HepG2 (cell line): ENCODE results near the gene SOBP. TPM values are rescaled to one million over a fixed set of nuclear protein-coding genes. Genes with fewer than 3 reads are reported as not detected.

ENCODE experiments used
- ATAC-seq: fragments of 200-7000 bp; cut with Tn5 transposase; 3 replicates; pipeline ENCODE4 v1.9.1; 2020; ENCODE audit warnings: mild to moderate bottlenecking, moderate library complexity
- BruUV-seq: library from RNA; stranded (reverse); fragments of 400-500 nt; replicated peaks from 2 replicates; lab custom pipeline; 2021; lab: Mats Ljungman, UMichigan
- CTCF ChIA-PET: fragments of 300-600 bp; formaldehyde crosslinking; extraction: SDS; loops from one replicate; lab custom pipeline; 2021; ENCODE audit warnings: low total read pairs, inconsistent platforms, low intra/inter-chr PET ratio; lab: Yijun Ruan, JAX
- POLR2A ChIA-PET: fragments of 350-600 bp; sonication (Branson Sonifier 250); formaldehyde crosslinking; loops from one replicate; lab custom pipeline; 2020; ENCODE audit warnings: antibody characterized with exemption, inconsistent platforms; lab: Yijun Ruan, JAX
- DNase-seq: peaks from one replicate; pipeline ENCODE4 v3.0.0-alpha.2; 2015; ENCODE audit warnings: low spot score
- FAIRE-seq: peaks from 3 replicates; lab custom pipeline; 2011; peaks lifted over from hg19 to GRCh38; lab: Jason Lieb, UNC
- H2AFZ ChIP-seq: one replicate; pipeline ENCODE4 v1.6.1; 2011; ENCODE audit warnings: low read length, inconsistent platforms
- H3K27ac ChIP-seq: fragments of 300-600 bp; 3 replicates; pipeline ENCODE4 v1.8.0; 2011; ENCODE audit warnings: mixed run types, mild to moderate bottlenecking, mixed read lengths, low read length, inconsistent platforms; ENCODE audit not compliant: insufficient read depth; ENCODE audit errors: extremely low read length
- H3K27me3 ChIP-seq, 2 experiments: fragments of 200-600 bp in 1 of 2; 2 replicates in 1 of 2; 3 replicates in 1 of 2; pipeline versions ENCODE4 v1.6.0 to v1.8.0; 2011; ENCODE audit warnings: low read length in 2 of 2, mild to moderate bottlenecking in 2 of 2, moderate library complexity in 2 of 2, inconsistent platforms in 1 of 2; ENCODE audit not compliant: insufficient read depth in 2 of 2, control insufficient read depth in 1 of 2
- H3K36me3 ChIP-seq, 2 experiments: fragments of 200-600 bp in 1 of 2; replicated peaks in 1 of 2; 2 replicates in 1 of 2; 3 replicates in 1 of 2; pipeline versions ENCODE4 v1.5.1 to v1.8.0; 2011; ENCODE audit warnings: low read length in 2 of 2, inconsistent platforms in 1 of 2; ENCODE audit not compliant: insufficient read depth in 2 of 2, control insufficient read depth in 1 of 2
- H3K4me1 ChIP-seq: 2 replicates; pipeline ENCODE4 v1.5.1; 2012; ENCODE audit warnings: low read length, inconsistent platforms; ENCODE audit not compliant: insufficient read depth
- H3K4me2 ChIP-seq: 2 replicates; pipeline ENCODE4 v1.6.0; 2011; ENCODE audit warnings: low read depth, low read length, inconsistent platforms
- H3K4me3 ChIP-seq, 3 experiments: fragments of 200-600 bp in 1 of 3; sonication (generic), shearing (Covaris generic) in 1 of 3; replicated peaks in 1 of 3; 2 replicates each; pipeline ENCODE4 v1.5.1; 2011 to 2016; ENCODE audit warnings: low read length in 3 of 3, inconsistent platforms in 2 of 3, low read depth in 2 of 3, mild to moderate bottlenecking in 2 of 3, control low read depth in 1 of 3, mixed read lengths in 1 of 3; ENCODE audit not compliant: insufficient read depth in 1 of 3
- H3K79me2 ChIP-seq: one replicate; pipeline ENCODE4 v1.6.1; 2011; ENCODE audit warnings: low read length, inconsistent platforms; ENCODE audit not compliant: insufficient read depth
- H3K9ac ChIP-seq: 2 replicates; pipeline ENCODE4 v1.6.0; 2011; ENCODE audit warnings: mild to moderate bottlenecking, low read depth, low read length, inconsistent platforms; ENCODE audit not compliant: insufficient read depth
- H3K9me3 ChIP-seq: 2 replicates; pipeline ENCODE4 v1.5.1; 2012; ENCODE audit warnings: mild to moderate bottlenecking, low read length
- H4K20me1 ChIP-seq: 2 replicates; pipeline ENCODE4 v1.6.0; 2011; ENCODE audit warnings: inconsistent platforms, mild to moderate bottlenecking, low read length, moderate library complexity; ENCODE audit not compliant: insufficient read depth
- AGO1 ChIP-seq: fragments of 200-400 bp; formaldehyde crosslinking; IDR thresholded peaks from 2 replicates; pipeline ENCODE4 v1.6.1; 2017; ENCODE audit warnings: mild to moderate bottlenecking, low read depth, low read length, moderate library complexity; ENCODE audit not compliant: poor library complexity, severe bottlenecking
- MEF2D ChIP-seq: sonication (generic); formaldehyde crosslinking; IDR thresholded peaks from 2 replicates; pipeline ENCODE4 v1.5.1; 2020; ENCODE audit warnings: mild to moderate bottlenecking, missing genetic modification reagents
- MIXL1 ChIP-seq: IDR thresholded peaks from 2 replicates; pipeline ENCODE4 v1.6.1; 2016
- MLLT10 ChIP-seq: sonication (generic); formaldehyde crosslinking; IDR thresholded peaks from 2 replicates; pipeline ENCODE4 v1.4.0; 2020; ENCODE audit warnings: missing genetic modification reagents
- MYNN ChIP-seq: sonication (generic); formaldehyde crosslinking; IDR thresholded peaks from 2 replicates; pipeline ENCODE4 v1.4.0; 2020; ENCODE audit warnings: mild to moderate bottlenecking, low read depth, missing genetic modification reagents
- SP2 ChIP-seq: sonication (generic); formaldehyde crosslinking; IDR thresholded peaks from 2 replicates; pipeline ENCODE4 v1.5.1; 2020; ENCODE audit warnings: mild to moderate bottlenecking, missing genetic modification reagents
- TAF15 ChIP-seq: fragments of 200-400 bp; formaldehyde crosslinking; IDR thresholded peaks from one replicate; pipeline ENCODE4 v1.6.1; 2018; ENCODE audit warnings: mild to moderate bottlenecking, low read depth, low read length; ENCODE audit not compliant: poor library complexity, severe bottlenecking
- ZNF136 ChIP-seq: sonication (generic); formaldehyde crosslinking; IDR thresholded peaks from 2 replicates; pipeline ENCODE4 v1.8.1; 2022; ENCODE audit warnings: low read depth, mild to moderate bottlenecking, moderate library complexity, missing genetic modification reagents
- WGBS: methylation state at CpG from one replicate; pipeline ENCODE4 v1.1.6; 2017; ENCODE audit warnings: low lambda C conversion rate; 5-methylcytosine and 5-hydroxymethylcytosine counted together
- in situ Hi-C: cut with HindIII; loops from 2 replicates; pipeline ENCODE4 v1.10.0; 2017; ENCODE audit warnings: low pct_unique_long_range_greater_than_20kb; ENCODE audit not compliant: extremely low pct_ligation_motif_present
- intact Hi-C: fragments of 100-400 bp; cut with micrococcal nuclease; formaldehyde crosslinking; loops from one replicate; pipeline ENCODE4 v1.10.0; 2022; ENCODE audit not compliant: unreplicated experiment
- polyA plus RNA-seq, 8 experiments: library from polyadenylated mRNA; depleted of rRNA in 3 of 8; stranded (reverse) in 7 of 8; unstranded in 1 of 8; fragments of >200 nt; fragmentation: Illumina TruSeq in 4 of 8; extraction: Trizol in 4 of 8; gene quantifications; 2 replicates each; pipeline versions ENCODE4 v1.2.1 to v1.2.3, GENCODE V29; 2011 to 2016; ENCODE audit warnings: low read depth in 4 of 8, missing spikeins in 1 of 8, mixed read lengths in 1 of 8; ENCODE audit not compliant: insufficient read depth in 1 of 8
- total RNA-seq, 5 experiments: library from RNA; depleted of rRNA; stranded (reverse); fragments of >200 nt; fragmentation: Illumina TruSeq; extraction: Trizol; gene quantifications; 2 replicates each; pipeline ENCODE4 v1.2.3, GENCODE V29; 2016; ENCODE audit warnings: low read depth in 1 of 5
- TF ChIP-seq, protein P1 (sequence below): sonication (generic); formaldehyde crosslinking; IDR thresholded peaks from 2 replicates; pipeline ENCODE4 v1.5.0; 2020; ENCODE audit warnings: mild to moderate bottlenecking, missing genetic modification reagents

The SOBP gene
- total and polyA plus RNA-seq, 2 of the 13 experiments (the other 11 are each of a cell fraction or from before 2014, with no cell fraction given): 1.5 to 6.9 TPM

- no peaks in the 10 kb centered on the region for H3K79me2 ChIP-seq
- intact Hi-C loops (loop anchor here (10.0 kb wide), 1 partner anchor 270 kb away; no protein-coding TSS in a partner anchor), in situ Hi-C loops (no loop called here)
- H2AFZ ChIP-seq: no peak overlapping the region
- no peak for ATAC-seq
- no peaks in the 10 kb centered on the region for H3K4me1 ChIP-seq
- no peak for TF ChIP-seq AGO1
- TF ChIP-seq MEF2D (CRISPR knock-in tag): no peak
- no peak for TF ChIP-seq MLLT10
- TF ChIP-seq, protein P1, sequence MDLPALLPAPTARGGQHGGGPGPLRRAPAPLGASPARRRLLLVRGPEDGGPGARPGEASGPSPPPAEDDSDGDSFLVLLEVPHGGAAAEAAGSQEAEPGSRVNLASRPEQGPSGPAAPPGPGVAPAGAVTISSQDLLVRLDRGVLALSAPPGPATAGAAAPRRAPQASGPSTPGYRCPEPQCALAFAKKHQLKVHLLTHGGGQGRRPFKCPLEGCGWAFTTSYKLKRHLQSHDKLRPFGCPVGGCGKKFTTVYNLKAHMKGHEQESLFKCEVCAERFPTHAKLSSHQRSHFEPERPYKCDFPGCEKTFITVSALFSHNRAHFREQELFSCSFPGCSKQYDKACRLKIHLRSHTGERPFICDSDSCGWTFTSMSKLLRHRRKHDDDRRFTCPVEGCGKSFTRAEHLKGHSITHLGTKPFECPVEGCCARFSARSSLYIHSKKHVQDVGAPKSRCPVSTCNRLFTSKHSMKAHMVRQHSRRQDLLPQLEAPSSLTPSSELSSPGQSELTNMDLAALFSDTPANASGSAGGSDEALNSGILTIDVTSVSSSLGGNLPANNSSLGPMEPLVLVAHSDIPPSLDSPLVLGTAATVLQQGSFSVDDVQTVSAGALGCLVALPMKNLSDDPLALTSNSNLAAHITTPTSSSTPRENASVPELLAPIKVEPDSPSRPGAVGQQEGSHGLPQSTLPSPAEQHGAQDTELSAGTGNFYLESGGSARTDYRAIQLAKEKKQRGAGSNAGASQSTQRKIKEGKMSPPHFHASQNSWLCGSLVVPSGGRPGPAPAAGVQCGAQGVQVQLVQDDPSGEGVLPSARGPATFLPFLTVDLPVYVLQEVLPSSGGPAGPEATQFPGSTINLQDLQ (CRISPR knock-in tag): no peak
- H4K20me1 ChIP-seq: no peaks in the 10 kb centered on the region
- peaks cover 6 to 27% of the 10 kb centered on the region in 2 experiments; a peak in 4 of 5 replicates for H3K36me3 ChIP-seq
- no peaks in the 10 kb centered on the region for H3K27me3 ChIP-seq
- DNase-seq: no peak
- no peak for FAIRE-seq
- no peak overlapping the region for H3K9ac ChIP-seq
- BruUV-seq: no TSS peak
- no peak overlapping the region for H3K4me2 ChIP-seq
- ChIA-PET CTCF (no interaction called here), POLR2A (no interaction called here)
- H3K27ac ChIP-seq: no peak overlapping the region
- H3K9me3 ChIP-seq: no peaks in the 10 kb centered on the region
- H3K4me3 ChIP-seq: no peak overlapping the region
Observed at GRCh38 chr6:107584726-107585125, 94.8 kb downstream of the SOBP start.

DNA sequence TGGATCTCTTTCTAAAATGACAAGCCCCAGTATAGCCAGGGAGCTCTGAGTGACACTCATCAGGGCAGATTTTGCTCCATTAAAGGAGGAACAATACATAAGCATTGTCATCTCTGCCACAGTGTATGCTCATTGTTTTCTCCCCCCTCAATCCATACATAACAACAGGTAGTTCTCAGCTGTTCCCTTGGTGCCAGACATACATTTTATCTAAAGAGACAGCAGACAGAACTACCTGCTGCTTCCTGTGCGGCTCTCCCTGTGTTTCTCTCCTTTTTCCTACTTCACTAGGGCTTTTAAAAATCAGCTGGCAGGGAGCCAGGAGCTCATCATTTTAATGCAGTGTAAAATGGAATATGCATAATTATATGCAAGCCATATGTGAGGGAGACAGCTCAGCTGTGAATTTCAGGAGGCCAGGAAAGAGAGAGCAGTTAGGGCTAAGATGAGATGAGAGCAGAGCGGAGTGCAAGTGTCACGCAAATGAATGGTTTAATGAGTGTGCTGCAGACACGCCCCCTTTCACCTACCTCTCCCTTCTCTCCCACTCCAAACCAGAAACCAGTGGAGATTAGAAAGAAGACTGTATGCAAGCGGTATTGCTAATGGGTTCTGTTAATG lies 96.0 kb downstream of the SOBP start:
- H3K4me3 ChIP-seq: no peak overlapping the region
- H4K20me1 ChIP-seq: no peaks in the 10 kb centered on the region
- intact Hi-C loops (loop anchor here (10.0 kb wide), 1 partner anchor 271 kb away; no protein-coding TSS in a partner anchor), in situ Hi-C loops (no loop called here)
- CTCF ChIA-PET: no interaction called here
- 97% methylated on average over 5 of the region's 5 CpGs for WGBS
- no peaks in the 10 kb centered on the region for H3K27me3 ChIP-seq
- FAIRE-seq (no peak), DNase-seq (no peak), ATAC-seq (no peak)
- peaks cover 6 to 32% of the 10 kb centered on the region in 2 experiments; a peak in 4 of 5 replicates for H3K36me3 ChIP-seq
- BruUV-seq: no TSS peak
- H3K4me2 ChIP-seq: no peak overlapping the region
- no peak overlapping the region for H3K27ac ChIP-seq
- no peak for TF ChIP-seq MLLT10
- no peak for TF ChIP-seq MIXL1 (CRISPR knock-in tag)
- TF ChIP-seq SP2 (CRISPR knock-in tag): no peak
- TF ChIP-seq ZNF136: no peak
- TF ChIP-seq TAF15: no peak
- no peak for TF ChIP-seq MYNN (CRISPR knock-in tag)
- H2AFZ ChIP-seq: no peak overlapping the region
- no peaks in the 10 kb centered on the region for H3K4me1 ChIP-seq
- H3K79me2 ChIP-seq: no peaks in the 10 kb centered on the region
- no peaks in the 10 kb centered on the region for H3K9me3 ChIP-seq
- POLR2A ChIA-PET: no interaction called here
- no peak overlapping the region for H3K9ac ChIP-seq
